HepG2 (cell line): ENCODE results near the gene ENDOG. TPM values are rescaled to one million over a fixed set of nuclear protein-coding genes. Genes with fewer than 3 reads are reported as not detected.

ENCODE experiments used
- ATAC-seq: fragments of 200-7000 bp; cut with Tn5 transposase; 3 replicates; pipeline ENCODE4 v1.9.1; 2020; ENCODE audit warnings: mild to moderate bottlenecking, moderate library complexity
- BruUV-seq: library from RNA; stranded (reverse); fragments of 400-500 nt; replicated peaks from 2 replicates; lab custom pipeline; 2021; lab: Mats Ljungman, UMichigan
- CTCF ChIA-PET: fragments of 300-600 bp; formaldehyde crosslinking; extraction: SDS; loops from one replicate; lab custom pipeline; 2021; ENCODE audit warnings: low total read pairs, inconsistent platforms, low intra/inter-chr PET ratio; lab: Yijun Ruan, JAX
- POLR2A ChIA-PET: fragments of 350-600 bp; sonication (Branson Sonifier 250); formaldehyde crosslinking; loops from one replicate; lab custom pipeline; 2020; ENCODE audit warnings: antibody characterized with exemption, inconsistent platforms; lab: Yijun Ruan, JAX
- DNase-seq: peaks from one replicate; pipeline ENCODE4 v3.0.0-alpha.2; 2015; ENCODE audit warnings: low spot score
- FAIRE-seq: peaks from 3 replicates; lab custom pipeline; 2011; peaks lifted over from hg19 to GRCh38; lab: Jason Lieb, UNC
- H2AFZ ChIP-seq: one replicate; pipeline ENCODE4 v1.6.1; 2011; ENCODE audit warnings: low read length, inconsistent platforms
- H3K27ac ChIP-seq: fragments of 300-600 bp; 3 replicates; pipeline ENCODE4 v1.8.0; 2011; ENCODE audit warnings: mixed run types, mild to moderate bottlenecking, mixed read lengths, low read length, inconsistent platforms; ENCODE audit not compliant: insufficient read depth; ENCODE audit errors: extremely low read length
- H3K27me3 ChIP-seq, 2 experiments: fragments of 200-600 bp in 1 of 2; 2 replicates in 1 of 2; 3 replicates in 1 of 2; pipeline versions ENCODE4 v1.6.0 to v1.8.0; 2011; ENCODE audit warnings: low read length in 2 of 2, mild to moderate bottlenecking in 2 of 2, moderate library complexity in 2 of 2, inconsistent platforms in 1 of 2; ENCODE audit not compliant: insufficient read depth in 2 of 2, control insufficient read depth in 1 of 2
- H3K36me3 ChIP-seq, 2 experiments: fragments of 200-600 bp in 1 of 2; replicated peaks in 1 of 2; 2 replicates in 1 of 2; 3 replicates in 1 of 2; pipeline versions ENCODE4 v1.5.1 to v1.8.0; 2011; ENCODE audit warnings: low read length in 2 of 2, inconsistent platforms in 1 of 2; ENCODE audit not compliant: insufficient read depth in 2 of 2, control insufficient read depth in 1 of 2
- H3K4me1 ChIP-seq: 2 replicates; pipeline ENCODE4 v1.5.1; 2012; ENCODE audit warnings: low read length, inconsistent platforms; ENCODE audit not compliant: insufficient read depth
- H3K4me2 ChIP-seq: 2 replicates; pipeline ENCODE4 v1.6.0; 2011; ENCODE audit warnings: low read depth, low read length, inconsistent platforms
- H3K4me3 ChIP-seq, 3 experiments: fragments of 200-600 bp in 1 of 3; sonication (generic), shearing (Covaris generic) in 1 of 3; replicated peaks in 1 of 3; 2 replicates each; pipeline ENCODE4 v1.5.1; 2011 to 2016; ENCODE audit warnings: low read length in 3 of 3, inconsistent platforms in 2 of 3, low read depth in 2 of 3, mild to moderate bottlenecking in 2 of 3, control low read depth in 1 of 3, mixed read lengths in 1 of 3; ENCODE audit not compliant: insufficient read depth in 1 of 3
- H3K79me2 ChIP-seq: one replicate; pipeline ENCODE4 v1.6.1; 2011; ENCODE audit warnings: low read length, inconsistent platforms; ENCODE audit not compliant: insufficient read depth
- H3K9ac ChIP-seq: 2 replicates; pipeline ENCODE4 v1.6.0; 2011; ENCODE audit warnings: mild to moderate bottlenecking, low read depth, low read length, inconsistent platforms; ENCODE audit not compliant: insufficient read depth
- H3K9me3 ChIP-seq: 2 replicates; pipeline ENCODE4 v1.5.1; 2012; ENCODE audit warnings: mild to moderate bottlenecking, low read length
- H4K20me1 ChIP-seq: 2 replicates; pipeline ENCODE4 v1.6.0; 2011; ENCODE audit warnings: inconsistent platforms, mild to moderate bottlenecking, low read length, moderate library complexity; ENCODE audit not compliant: insufficient read depth
- AGO1 ChIP-seq: fragments of 200-400 bp; formaldehyde crosslinking; IDR thresholded peaks from 2 replicates; pipeline ENCODE4 v1.6.1; 2017; ENCODE audit warnings: mild to moderate bottlenecking, low read depth, low read length, moderate library complexity; ENCODE audit not compliant: poor library complexity, severe bottlenecking
- ARID2 ChIP-seq: sonication (generic); formaldehyde crosslinking; IDR thresholded peaks from 2 replicates; pipeline ENCODE4 v1.8.1; 2022; ENCODE audit warnings: mild to moderate bottlenecking, missing genetic modification reagents, borderline replicate concordance
- CEBPZ ChIP-seq: IDR thresholded peaks from 2 replicates; pipeline ENCODE4 v1.6.1; 2012; ENCODE audit warnings: low read length, improper control_type of control experiment
- CREB1 ChIP-seq, 2 experiments: fragments of 450-650 bp in 1 of 2; IDR thresholded peaks; 2 replicates each; pipeline ENCODE4 v1.6.1; 2016 to 2017; ENCODE audit warnings: control low read depth in 1 of 2, mild to moderate bottlenecking in 1 of 2, missing compliant biosample characterization in 1 of 2, missing genetic modification characterization in 1 of 2
- ELF3 ChIP-seq: IDR thresholded peaks from 2 replicates; pipeline ENCODE4 v1.6.1; 2016; ENCODE audit warnings: missing genetic modification reagents, missing compliant biosample characterization
- HMGA1 ChIP-seq: sonication (generic); formaldehyde crosslinking; conservative IDR thresholded peaks from 2 replicates; pipeline ENCODE4 v1.4.0; 2020; ENCODE audit warnings: missing genetic modification reagents
- KDM5B ChIP-seq: sonication (generic); formaldehyde crosslinking; IDR thresholded peaks from 2 replicates; pipeline ENCODE4 v1.4.0; 2020; ENCODE audit warnings: missing genetic modification reagents, mild to moderate bottlenecking, borderline replicate concordance
- KLF6 ChIP-seq: IDR thresholded peaks from 2 replicates; pipeline ENCODE4 v1.8.0; 2016; ENCODE audit warnings: missing biosample characterization, missing genetic modification reagents
- MAFG ChIP-seq: sonication (generic); formaldehyde crosslinking; IDR thresholded peaks from 2 replicates; pipeline ENCODE4 v1.5.1; 2020; ENCODE audit warnings: mild to moderate bottlenecking, missing genetic modification reagents
- MXD3 ChIP-seq: IDR thresholded peaks from 2 replicates; pipeline ENCODE4 v1.6.1; 2016; ENCODE audit warnings: mild to moderate bottlenecking, missing biosample characterization, missing genetic modification reagents
- PHF8 ChIP-seq: sonication (generic); formaldehyde crosslinking; IDR thresholded peaks from 2 replicates; pipeline ENCODE4 v1.5.0; 2020; ENCODE audit warnings: missing genetic modification reagents
- RFXANK ChIP-seq: IDR thresholded peaks from 2 replicates; pipeline ENCODE4 v1.6.1; 2016
- TOE1 ChIP-seq: sonication (generic); formaldehyde crosslinking; IDR thresholded peaks from 2 replicates; pipeline ENCODE4 v1.4.0; 2020; ENCODE audit warnings: mild to moderate bottlenecking, missing genetic modification reagents
- ZBTB2 ChIP-seq: sonication (generic); formaldehyde crosslinking; IDR thresholded peaks from 2 replicates; pipeline ENCODE4 v1.8.0; 2022; ENCODE audit warnings: low read depth, missing genetic modification reagents
- ZNF512B ChIP-seq: sonication (generic); formaldehyde crosslinking; IDR thresholded peaks from 2 replicates; pipeline ENCODE4 v1.5.1; 2020; ENCODE audit warnings: missing genetic modification reagents, mild to moderate bottlenecking, borderline replicate concordance
- ZNF562 ChIP-seq: sonication (generic); formaldehyde crosslinking; IDR thresholded peaks from 2 replicates; pipeline ENCODE4 v1.8.0; 2022; ENCODE audit warnings: missing genetic modification reagents, borderline replicate concordance
- WGBS: methylation state at CpG from one replicate; pipeline ENCODE4 v1.1.6; 2017; ENCODE audit warnings: low lambda C conversion rate; 5-methylcytosine and 5-hydroxymethylcytosine counted together
- in situ Hi-C: cut with HindIII; loops from 2 replicates; pipeline ENCODE4 v1.10.0; 2017; ENCODE audit warnings: low pct_unique_long_range_greater_than_20kb; ENCODE audit not compliant: extremely low pct_ligation_motif_present
- intact Hi-C: fragments of 100-400 bp; cut with micrococcal nuclease; formaldehyde crosslinking; loops from one replicate; pipeline ENCODE4 v1.10.0; 2022; ENCODE audit not compliant: unreplicated experiment
- polyA plus RNA-seq, 8 experiments: library from polyadenylated mRNA; depleted of rRNA in 3 of 8; stranded (reverse) in 7 of 8; unstranded in 1 of 8; fragments of >200 nt; fragmentation: Illumina TruSeq in 4 of 8; extraction: Trizol in 4 of 8; gene quantifications; 2 replicates each; pipeline versions ENCODE4 v1.2.1 to v1.2.3, GENCODE V29; 2011 to 2016; ENCODE audit warnings: low read depth in 4 of 8, missing spikeins in 1 of 8, mixed read lengths in 1 of 8; ENCODE audit not compliant: insufficient read depth in 1 of 8
- total RNA-seq, 5 experiments: library from RNA; depleted of rRNA; stranded (reverse); fragments of >200 nt; fragmentation: Illumina TruSeq; extraction: Trizol; gene quantifications; 2 replicates each; pipeline ENCODE4 v1.2.3, GENCODE V29; 2016; ENCODE audit warnings: low read depth in 1 of 5

Gene ENDOG
- total and polyA plus RNA-seq, 2 of the 13 experiments (the other 11 are each of a cell fraction or from before 2014, with no cell fraction given), result 26.3 to 28.8 TPM

- Histone ChIP-seq H3K4me2 (no peak overlapping the region), H3K36me3 (peaks cover 21 to 53% of the 10 kb centered on the region in 2 experiments; a peak in 4 of 5 replicates), H3K4me3 (no peak overlapping the region), H3K4me1 (no peaks in the 10 kb centered on the region), H3K79me2 (no peaks in the 10 kb centered on the region), H3K9ac (no peak overlapping the region), H4K20me1 (no peaks in the 10 kb centered on the region), H2AFZ (no peak overlapping the region), H3K9me3 (no peaks in the 10 kb centered on the region), H3K27ac (no peak overlapping the region), H3K27me3 (no peaks in the 10 kb centered on the region)
- CTCF ChIA-PET, result no interaction called here
- in situ Hi-C loops (no loop called here), intact Hi-C loops (no loop called here)
- no peak for ATAC-seq
- WGBS, result 96% methylated on average over 4 of the region's 4 CpGs
- FAIRE-seq, result no peak
- POLR2A ChIA-PET, result no interaction called here
- DNase-seq, result no peak
- BruUV-seq, result no TSS peak
- no peak for TF ChIP-seq CEBPZ
- no peak for TF ChIP-seq HMGA1
- no peak for TF ChIP-seq KDM5B (CRISPR knock-in tag)
- TF ChIP-seq ZBTB2 (CRISPR knock-in tag), result no peak
- no peak for TF ChIP-seq TOE1 (CRISPR knock-in tag)
- no peak for TF ChIP-seq ZNF512B
- TF ChIP-seq MXD3 (CRISPR knock-in tag), result no peak
- no peak for TF ChIP-seq KLF6 (CRISPR knock-in tag)
- TF ChIP-seq ELF3 (CRISPR knock-in tag), result no peak
- no peak for TF ChIP-seq MAFG (CRISPR knock-in tag)
- TF ChIP-seq RFXANK, result no peak
- TF ChIP-seq CREB1 (IDR thresholded peaks at IDR 0.05), result no peak
- TF ChIP-seq CREB1 (CRISPR knock-in tag; IDR thresholded peaks at IDR 0.05), result no peak
- TF ChIP-seq AGO1, result no peak
- TF ChIP-seq PHF8 (CRISPR knock-in tag), result no peak
- no peak for TF ChIP-seq ARID2
- no peak for TF ChIP-seq ZNF562 (CRISPR knock-in tag)
Measured at GRCh38 chr9:128802482-128802881, 15.8 kb upstream of the ENDOG start.
